ENCODE results near the gene SPATA16.

The SPATA16 gene

GRCh38 chr3:172984914-172985313 is 156.1 kb downstream of the SPATA16 start:
- Histone ChIP-seq H2BK120ac (ENCODE audit: insufficient read depth, low read length, poor library complexity) (no peak overlapping the region), H4K12ac (ENCODE audit: low read depth, low read length) (no peak overlapping the region), H3K9ac (ENCODE audit: low read length) (no peak overlapping the region), H2AK5ac (ENCODE audit: low read length) (no peak overlapping the region), H3K4ac (ENCODE audit: low read depth, low read length) (no peak overlapping the region), H4K91ac (ENCODE audit: low read depth, low read length) (no peak overlapping the region), H3K27ac (ENCODE audit: low read depth, low read length) (no peak overlapping the region), H3K14ac (ENCODE audit: low read length) (no peak overlapping the region), H3K9me3 (ENCODE audit: insufficient read depth, low read depth, low read length) (no peaks in the 10 kb centered on the region), H3K23ac (ENCODE audit: low read length) (no peak overlapping the region), H2BK12ac (ENCODE audit: low read length) (no peak overlapping the region), H3K18ac (ENCODE audit: low read length) (no peak overlapping the region), H4K8ac (ENCODE audit: low read depth, low read length) (no peak overlapping the region), H3K79me2 (ENCODE audit: control insufficient read depth, insufficient read depth, low read length, poor library complexity) (no peaks in the 10 kb centered on the region), H3K4me3 (ENCODE audit: low read depth, low read length) (no peak overlapping the region), H2BK5ac (ENCODE audit: low read depth, low read length, poor library complexity) (no peak overlapping the region), H3K79me1 (ENCODE audit: low read length) (no peaks in the 10 kb centered on the region), H2AFZ (ENCODE audit: insufficient read depth, low read length, poor library complexity) (no peak overlapping the region), H3K27me3 (ENCODE audit: insufficient read depth, low read length) (no peaks in the 10 kb centered on the region), H3K4me1 (ENCODE audit: control insufficient read depth in 1 of 2, insufficient read depth in 2 of 2, low read length in 2 of 2) (no peaks in the 10 kb centered on the region), H3K36me3 (ENCODE audit: control insufficient read depth in 1 of 2, insufficient read depth in 2 of 2, low read length in 2 of 2) (no peaks in the 10 kb centered on the region), H3K4me2 (ENCODE audit: low read length) (no peak overlapping the region)
- DNase-seq: no peak
- WGBS (ENCODE audit: extremely low coverage, insufficient coverage, insufficient read length): no CpG with 5 or more reads among the region's 1 CpG

- H4K12ac ChIP-seq (ENCODE audit: low read depth, low read length): no peak overlapping the region
- no peak overlapping the region for H3K14ac ChIP-seq (ENCODE audit: low read length)
- no peak overlapping the region for H3K18ac ChIP-seq (ENCODE audit: low read length)
- H3K27me3 ChIP-seq (ENCODE audit: insufficient read depth, low read length): no peaks in the 10 kb centered on the region
- H3K4me2 ChIP-seq (ENCODE audit: low read length): no peak overlapping the region
- H3K4me3 ChIP-seq (ENCODE audit: low read depth, low read length): no peak overlapping the region
- no peak overlapping the region for H4K8ac ChIP-seq (ENCODE audit: low read depth, low read length)
- no peak overlapping the region for H3K23ac ChIP-seq (ENCODE audit: low read length)
- H3K4ac ChIP-seq (ENCODE audit: low read depth, low read length): no peak overlapping the region
- peak in 1 of 2 donors; percentile 30 for DNase-seq
- H2BK12ac ChIP-seq (ENCODE audit: low read length): no peak overlapping the region
- whole genome bisulfite sequencing (ENCODE audit: extremely low coverage, insufficient coverage, insufficient read length): no CpG with 5 or more reads among the region's 3 CpGs
- H2BK120ac ChIP-seq (ENCODE audit: insufficient read depth, low read length, poor library complexity): no peak overlapping the region
- H3K9me3 ChIP-seq (ENCODE audit: insufficient read depth, low read depth, low read length): no peaks in the 10 kb centered on the region
- no peaks in the 10 kb centered on the region for H3K79me1 ChIP-seq (ENCODE audit: low read length)
- H2AK5ac ChIP-seq (ENCODE audit: low read length): no peak overlapping the region
- no peaks in the 10 kb centered on the region for H3K79me2 ChIP-seq (ENCODE audit: control insufficient read depth, insufficient read depth, low read length, poor library complexity)
- no peaks in the 10 kb centered on the region for H3K36me3 ChIP-seq (ENCODE audit: control insufficient read depth in 1 of 2, insufficient read depth in 2 of 2, low read length in 2 of 2)
- no peak overlapping the region for H2BK5ac ChIP-seq (ENCODE audit: low read depth, low read length, poor library complexity)
- H2AFZ ChIP-seq (ENCODE audit: insufficient read depth, low read length, poor library complexity): no peak overlapping the region
- no peak overlapping the region for H4K91ac ChIP-seq (ENCODE audit: low read depth, low read length)
- no peak overlapping the region for H3K27ac ChIP-seq (ENCODE audit: low read depth, low read length)
- no peak overlapping the region for H3K9ac ChIP-seq (ENCODE audit: low read length)
- no peaks in the 10 kb centered on the region for H3K4me1 ChIP-seq (ENCODE audit: control insufficient read depth in 1 of 2, insufficient read depth in 2 of 2, low read length in 2 of 2)
These were observed 158.2 kb downstream of the SPATA16 start for GRCh38 chr3:172982736-172983364.

GRCh38 chr3:172981407-172981983 is 159.5 kb downstream of the SPATA16 start:
- no peak overlapping the region for H3K4ac ChIP-seq (ENCODE audit: low read depth, low read length)
- no peak overlapping the region for H3K9ac ChIP-seq (ENCODE audit: low read length)
- no CpG with 5 or more reads among the region's 3 CpGs for WGBS (ENCODE audit: extremely low coverage, insufficient coverage, insufficient read length)
- no peaks in the 10 kb centered on the region for H3K27me3 ChIP-seq (ENCODE audit: insufficient read depth, low read length)
- H3K4me1 ChIP-seq (ENCODE audit: control insufficient read depth in 1 of 2, insufficient read depth in 2 of 2, low read length in 2 of 2): no peaks in the 10 kb centered on the region
- no peak overlapping the region for H2BK120ac ChIP-seq (ENCODE audit: insufficient read depth, low read length, poor library complexity)
- no peak overlapping the region for H3K18ac ChIP-seq (ENCODE audit: low read length)
- DNase-seq: peak; percentile 15 to 68
- H3K79me2 ChIP-seq (ENCODE audit: control insufficient read depth, insufficient read depth, low read length, poor library complexity): no peaks in the 10 kb centered on the region
- H3K36me3 ChIP-seq (ENCODE audit: control insufficient read depth in 1 of 2, insufficient read depth in 2 of 2, low read length in 2 of 2): no peaks in the 10 kb centered on the region
- no peak overlapping the region for H4K8ac ChIP-seq (ENCODE audit: low read depth, low read length)
- no peak overlapping the region for H3K4me3 ChIP-seq (ENCODE audit: low read depth, low read length)
- no peak overlapping the region for H2AFZ ChIP-seq (ENCODE audit: insufficient read depth, low read length, poor library complexity)
- H2AK5ac ChIP-seq (ENCODE audit: low read length): no peak overlapping the region
- no peak overlapping the region for H2BK5ac ChIP-seq (ENCODE audit: low read depth, low read length, poor library complexity)
- H4K91ac ChIP-seq (ENCODE audit: low read depth, low read length): no peak overlapping the region
- H3K27ac ChIP-seq (ENCODE audit: low read depth, low read length): no peak overlapping the region
- no peaks in the 10 kb centered on the region for H3K79me1 ChIP-seq (ENCODE audit: low read length)
- H3K9me3 ChIP-seq (ENCODE audit: insufficient read depth, low read depth, low read length): no peaks in the 10 kb centered on the region
- no peak overlapping the region for H3K23ac ChIP-seq (ENCODE audit: low read length)
- H3K14ac ChIP-seq (ENCODE audit: low read length): no peak overlapping the region
- no peak overlapping the region for H4K12ac ChIP-seq (ENCODE audit: low read depth, low read length)
- H2BK12ac ChIP-seq (ENCODE audit: low read length): no peak overlapping the region
- H3K4me2 ChIP-seq (ENCODE audit: low read length): no peak overlapping the region

- H3K9ac ChIP-seq (ENCODE audit: low read length): no peak overlapping the region
- no peak overlapping the region for H2AK5ac ChIP-seq (ENCODE audit: low read length)
- H3K4ac ChIP-seq (ENCODE audit: low read depth, low read length): no peak overlapping the region
- H3K9me3 ChIP-seq (ENCODE audit: insufficient read depth, low read depth, low read length): no peaks in the 10 kb centered on the region
- no peak overlapping the region for H2BK120ac ChIP-seq (ENCODE audit: insufficient read depth, low read length, poor library complexity)
- no peak overlapping the region for H4K8ac ChIP-seq (ENCODE audit: low read depth, low read length)
- no peaks in the 10 kb centered on the region for H3K36me3 ChIP-seq (ENCODE audit: control insufficient read depth in 1 of 2, insufficient read depth in 2 of 2, low read length in 2 of 2)
- no peaks in the 10 kb centered on the region for H3K27me3 ChIP-seq (ENCODE audit: insufficient read depth, low read length)
- no peak overlapping the region for H4K91ac ChIP-seq (ENCODE audit: low read depth, low read length)
- no CpG with 5 or more reads among the region's 8 CpGs for WGBS (ENCODE audit: extremely low coverage, insufficient coverage, insufficient read length)
- no peak overlapping the region for H2AFZ ChIP-seq (ENCODE audit: insufficient read depth, low read length, poor library complexity)
- no peak overlapping the region for H3K4me3 ChIP-seq (ENCODE audit: low read depth, low read length)
- H3K18ac ChIP-seq (ENCODE audit: low read length): no peak overlapping the region
- DNase-seq: peak; percentile 21 to 69
- no peak overlapping the region for H2BK12ac ChIP-seq (ENCODE audit: low read length)
- no peak overlapping the region for H3K27ac ChIP-seq (ENCODE audit: low read depth, low read length)
- H2BK5ac ChIP-seq (ENCODE audit: low read depth, low read length, poor library complexity): no peak overlapping the region
- no peak overlapping the region for H3K23ac ChIP-seq (ENCODE audit: low read length)
- H3K79me2 ChIP-seq (ENCODE audit: control insufficient read depth, insufficient read depth, low read length, poor library complexity): no peaks in the 10 kb centered on the region
- H4K12ac ChIP-seq (ENCODE audit: low read depth, low read length): no peak overlapping the region
- H3K79me1 ChIP-seq (ENCODE audit: low read length): no peaks in the 10 kb centered on the region
- no peak overlapping the region for H3K4me2 ChIP-seq (ENCODE audit: low read length)
- H3K14ac ChIP-seq (ENCODE audit: low read length): no peak overlapping the region
- H3K4me1 ChIP-seq (ENCODE audit: control insufficient read depth in 1 of 2, insufficient read depth in 2 of 2, low read length in 2 of 2): no peaks in the 10 kb centered on the region
These were observed 160.2 kb downstream of the SPATA16 start for GRCh38 chr3:172980849-172981248.
